ENCODE results near the gene NAT8L.

GRCh38 chr4:2058264-2059045, 672 bp upstream of the NAT8L start:
- TF ChIP-seq, protein P1, sequence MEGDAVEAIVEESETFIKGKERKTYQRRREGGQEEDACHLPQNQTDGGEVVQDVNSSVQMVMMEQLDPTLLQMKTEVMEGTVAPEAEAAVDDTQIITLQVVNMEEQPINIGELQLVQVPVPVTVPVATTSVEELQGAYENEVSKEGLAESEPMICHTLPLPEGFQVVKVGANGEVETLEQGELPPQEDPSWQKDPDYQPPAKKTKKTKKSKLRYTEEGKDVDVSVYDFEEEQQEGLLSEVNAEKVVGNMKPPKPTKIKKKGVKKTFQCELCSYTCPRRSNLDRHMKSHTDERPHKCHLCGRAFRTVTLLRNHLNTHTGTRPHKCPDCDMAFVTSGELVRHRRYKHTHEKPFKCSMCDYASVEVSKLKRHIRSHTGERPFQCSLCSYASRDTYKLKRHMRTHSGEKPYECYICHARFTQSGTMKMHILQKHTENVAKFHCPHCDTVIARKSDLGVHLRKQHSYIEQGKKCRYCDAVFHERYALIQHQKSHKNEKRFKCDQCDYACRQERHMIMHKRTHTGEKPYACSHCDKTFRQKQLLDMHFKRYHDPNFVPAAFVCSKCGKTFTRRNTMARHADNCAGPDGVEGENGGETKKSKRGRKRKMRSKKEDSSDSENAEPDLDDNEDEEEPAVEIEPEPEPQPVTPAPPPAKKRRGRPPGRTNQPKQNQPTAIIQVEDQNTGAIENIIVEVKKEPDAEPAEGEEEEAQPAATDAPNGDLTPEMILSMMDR (IDR thresholded peaks at IDR 0.05): no peak
- peak in 1 of 2 donors; percentile 15 for TF ChIP-seq POLR2A (IDR thresholded peaks at IDR 0.05)
